C4-2B (cell line): ENCODE data around the gene LZTS3.
"Not testable (repeated sequence)": the region's sequence is repeated elsewhere in the genome, so short reads cannot be mapped to it uniquely, and the experiment has no call there.

Source experiments
- H3K27ac ChIP-seq: fragments of 450-650 bp; 2 replicates; pipeline ENCODE4 v1.5.1; 2017
- ZFX ChIP-seq: fragments of 450-650 bp; IDR thresholded peaks from 2 replicates; pipeline ENCODE4 v1.6.1; 2017
- TF ChIP-seq, protein P1 (sequence below): fragments of 450-650 bp; conservative IDR thresholded peaks from 2 replicates; pipeline ENCODE4 v1.5.1; 2017; ENCODE audit warnings: mild to moderate bottlenecking

The LZTS3 gene

DNA sequence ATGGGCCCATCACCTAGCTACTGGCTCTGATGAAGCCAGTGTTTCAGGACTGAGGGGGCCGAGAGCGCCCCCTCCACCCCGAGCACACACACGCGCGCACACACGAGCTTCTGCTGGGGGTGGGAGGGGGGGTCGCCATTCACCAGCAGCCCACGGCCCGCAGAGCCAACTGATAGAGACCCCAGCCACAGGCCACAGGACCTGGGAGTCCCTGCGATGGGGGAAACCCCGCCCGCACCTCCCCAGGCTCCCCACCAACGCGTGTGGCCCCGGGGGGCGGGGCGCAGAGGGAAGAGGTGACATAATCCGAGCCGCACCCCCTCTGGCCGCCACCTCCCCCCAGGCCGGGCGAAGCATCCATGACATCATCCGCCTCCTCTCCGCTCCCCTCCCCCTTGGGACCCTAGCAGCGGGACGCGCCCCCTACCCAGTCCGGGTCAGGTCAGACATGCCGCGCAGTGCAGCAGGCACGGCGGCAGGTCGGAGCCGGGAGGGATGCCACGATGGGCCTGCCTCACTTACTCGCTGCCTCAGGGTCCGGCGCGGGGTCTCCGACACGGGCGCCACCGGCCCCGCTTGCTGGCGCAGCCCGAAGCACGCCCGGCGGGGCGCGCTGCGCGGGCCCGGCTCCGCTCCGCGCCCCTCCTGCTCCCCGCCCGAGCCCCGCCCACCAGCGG lies at the start of gene LZTS3:
Gene LZTS3, minus strand, starts transcription at position 617 of the 677 bp plus-strand sequence. CDS start 6,386 bp downstream, outside the sequence.
- H3K27ac ChIP-seq: peak within 1 kb of the TSS; percentile 64
- TF ChIP-seq ZFX: no peak
- TF ChIP-seq, protein P1, sequence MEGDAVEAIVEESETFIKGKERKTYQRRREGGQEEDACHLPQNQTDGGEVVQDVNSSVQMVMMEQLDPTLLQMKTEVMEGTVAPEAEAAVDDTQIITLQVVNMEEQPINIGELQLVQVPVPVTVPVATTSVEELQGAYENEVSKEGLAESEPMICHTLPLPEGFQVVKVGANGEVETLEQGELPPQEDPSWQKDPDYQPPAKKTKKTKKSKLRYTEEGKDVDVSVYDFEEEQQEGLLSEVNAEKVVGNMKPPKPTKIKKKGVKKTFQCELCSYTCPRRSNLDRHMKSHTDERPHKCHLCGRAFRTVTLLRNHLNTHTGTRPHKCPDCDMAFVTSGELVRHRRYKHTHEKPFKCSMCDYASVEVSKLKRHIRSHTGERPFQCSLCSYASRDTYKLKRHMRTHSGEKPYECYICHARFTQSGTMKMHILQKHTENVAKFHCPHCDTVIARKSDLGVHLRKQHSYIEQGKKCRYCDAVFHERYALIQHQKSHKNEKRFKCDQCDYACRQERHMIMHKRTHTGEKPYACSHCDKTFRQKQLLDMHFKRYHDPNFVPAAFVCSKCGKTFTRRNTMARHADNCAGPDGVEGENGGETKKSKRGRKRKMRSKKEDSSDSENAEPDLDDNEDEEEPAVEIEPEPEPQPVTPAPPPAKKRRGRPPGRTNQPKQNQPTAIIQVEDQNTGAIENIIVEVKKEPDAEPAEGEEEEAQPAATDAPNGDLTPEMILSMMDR: no peak

DNA sequence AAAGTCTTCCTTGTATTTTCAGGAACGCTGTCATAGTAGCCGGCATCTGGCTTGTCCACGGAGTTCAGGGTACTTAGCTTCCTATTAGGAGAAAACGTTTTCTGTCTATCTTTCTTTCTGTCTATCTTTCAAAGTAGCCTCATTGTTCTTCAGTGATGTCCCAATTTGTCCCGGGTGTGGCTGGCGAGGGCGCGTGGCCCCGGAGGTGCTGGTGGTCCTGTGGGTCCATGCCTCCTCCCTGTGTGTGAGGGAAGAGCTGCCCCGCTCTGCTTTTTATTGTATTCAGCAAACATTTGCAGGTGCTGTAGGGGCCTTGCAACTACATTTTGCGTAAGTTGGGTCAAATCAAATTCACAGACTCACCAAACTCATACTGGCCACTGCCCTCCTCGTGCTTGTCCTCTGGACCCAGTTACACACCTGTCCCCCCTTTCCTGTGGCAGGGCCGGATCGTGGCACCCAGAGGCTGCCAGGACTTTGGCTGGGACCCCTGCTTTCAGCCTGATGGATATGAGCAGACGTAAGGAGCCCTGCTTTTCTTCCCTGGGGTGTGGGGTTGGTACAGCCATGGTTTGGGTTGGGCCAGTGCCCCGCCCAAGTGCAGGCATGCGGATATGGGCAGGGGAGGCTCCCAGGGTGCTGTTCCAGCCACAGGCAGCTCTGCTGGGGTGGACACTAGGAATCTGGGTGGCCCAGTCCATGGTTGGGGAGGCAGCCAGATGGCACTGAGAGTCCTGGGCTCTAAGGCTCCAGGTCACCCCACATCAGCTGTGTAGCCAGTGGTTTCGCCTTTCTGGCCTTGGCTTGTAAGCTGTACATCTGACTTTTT lies 48.3 kb upstream of the LZTS3 start:
- H3K27ac ChIP-seq: no peak overlapping the region
- TF ChIP-seq ZFX: no peak
- TF ChIP-seq, protein P1: no peak

DNA sequence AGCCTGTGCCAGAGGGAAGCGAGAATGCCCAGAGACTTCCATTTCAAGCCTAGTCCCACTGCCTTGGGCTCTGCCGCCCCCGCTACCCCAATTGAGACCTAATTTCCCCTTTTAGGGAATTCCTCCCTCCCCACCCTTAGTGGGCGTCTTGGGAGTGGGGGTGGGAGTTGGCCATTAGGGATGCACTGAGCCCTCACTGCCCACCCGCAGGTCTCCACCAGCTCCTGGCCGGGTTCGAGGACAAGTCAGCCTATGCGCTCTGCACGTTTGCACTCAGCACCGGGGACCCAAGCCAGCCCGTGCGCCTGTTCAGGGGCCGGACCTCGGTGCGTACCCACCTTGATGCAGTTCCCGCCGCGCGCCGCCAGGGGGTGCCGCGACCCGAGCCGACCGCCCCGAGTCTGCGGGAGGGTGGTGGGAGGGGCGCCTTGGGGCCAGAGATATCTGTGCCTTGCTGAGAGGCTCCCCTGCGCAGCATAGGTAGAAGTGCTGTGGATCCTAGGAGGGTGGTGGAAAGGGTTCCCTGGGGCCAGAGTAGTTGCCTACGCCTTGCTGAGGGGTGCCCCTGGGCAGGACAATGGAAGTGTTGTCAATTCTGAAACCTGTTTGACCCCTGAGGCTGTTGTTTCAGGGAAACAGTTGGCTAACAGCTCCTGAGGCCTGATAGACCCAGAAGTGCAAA lies 45.1 kb upstream of the LZTS3 start:
- no peak overlapping the region for H3K27ac ChIP-seq
- TF ChIP-seq, protein P1: peak; percentile 90
- TF ChIP-seq ZFX: no peak

DNA sequence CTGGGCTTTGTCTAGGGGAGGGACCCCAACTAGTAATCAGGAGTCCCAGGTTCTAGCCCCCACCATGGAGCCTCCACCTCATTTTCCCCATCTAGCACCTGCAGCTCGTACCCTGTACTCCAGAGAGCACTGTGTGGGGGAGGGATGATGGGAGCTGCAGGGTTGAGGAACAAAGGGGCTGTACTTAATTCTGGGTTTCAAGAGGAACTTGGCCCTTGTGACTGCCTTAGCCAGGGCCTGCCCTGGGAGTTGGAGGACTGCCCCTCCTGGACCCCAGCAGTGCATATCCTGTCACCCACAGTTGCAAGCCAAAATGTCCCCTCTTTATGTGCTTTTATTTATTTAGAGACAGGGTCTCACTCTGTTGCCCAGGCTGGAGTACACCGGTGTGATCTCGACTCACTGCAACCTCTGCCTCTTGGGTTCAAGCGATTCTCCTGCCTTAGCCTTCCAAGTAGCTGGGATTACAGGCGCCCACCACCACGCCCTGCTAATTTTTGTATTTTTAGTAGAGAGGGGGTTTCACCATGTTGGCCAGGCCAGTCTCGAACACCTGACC lies 42.1 kb upstream of the LZTS3 start:
- H3K27ac ChIP-seq: not testable (repeated sequence)

DNA sequence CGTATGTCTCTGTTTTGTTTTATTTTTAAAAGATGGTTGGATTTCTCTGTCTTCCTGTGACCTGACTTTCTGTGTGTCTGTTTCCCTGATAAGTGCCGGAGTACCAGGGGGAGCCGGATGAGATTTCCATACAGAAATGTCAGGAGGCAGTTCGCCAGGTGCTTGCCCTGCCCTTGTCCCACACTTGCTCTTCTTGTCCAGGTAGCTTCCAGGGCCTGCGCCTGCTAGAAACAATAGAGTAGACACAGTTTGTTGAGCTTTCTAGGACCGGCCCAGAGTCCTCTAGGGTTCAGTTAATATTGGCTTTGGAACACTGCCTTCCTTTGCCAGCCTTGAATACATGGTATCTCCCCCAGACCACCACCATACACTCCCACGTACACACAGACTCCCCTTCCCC lies 39.9 kb upstream of the LZTS3 start:
- TF ChIP-seq, protein P1: no peak
- TF ChIP-seq ZFX: no peak
- no peak overlapping the region for H3K27ac ChIP-seq

DNA sequence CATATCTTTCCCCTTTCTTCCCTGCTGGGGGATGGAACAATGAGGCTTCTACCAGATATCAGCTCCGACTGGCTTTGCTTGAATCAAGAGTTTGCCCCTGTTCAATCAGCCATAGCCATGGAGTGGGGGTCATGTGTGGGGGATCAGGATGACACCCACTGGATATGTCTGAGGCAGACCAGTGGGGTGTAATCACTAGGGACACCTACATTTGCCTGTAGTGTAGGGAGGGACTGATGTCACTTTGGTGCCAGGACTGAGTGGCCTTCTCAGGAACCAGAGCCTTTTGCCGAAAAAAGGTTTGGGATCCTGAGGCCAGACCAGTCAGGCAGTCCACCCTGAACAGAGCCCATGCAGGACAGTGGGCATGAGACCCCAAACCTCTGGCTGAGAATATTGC lies 37.0 kb upstream of the LZTS3 start:
- H3K27ac ChIP-seq: peak overlapping the region; percentile 88

DNA sequence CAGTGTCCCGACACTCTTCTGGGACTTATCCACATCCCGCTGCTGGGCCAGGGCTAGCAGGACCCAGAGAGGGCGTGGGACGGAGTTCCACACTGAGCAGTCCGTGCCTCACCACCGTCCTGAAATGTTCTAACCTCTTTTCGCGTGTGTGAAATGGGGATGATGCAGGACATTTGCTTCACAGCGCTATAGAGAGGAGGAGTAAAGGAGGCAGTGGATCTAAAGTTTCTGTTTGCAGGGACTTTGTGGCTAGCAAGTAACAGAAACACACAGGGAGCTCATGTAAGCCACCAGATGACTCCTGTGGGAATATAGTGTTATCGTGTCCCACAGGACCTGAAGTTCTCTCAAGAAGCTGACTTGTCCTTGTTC lies 36.6 kb upstream of the LZTS3 start:
- TF ChIP-seq ZFX: no peak
- TF ChIP-seq, protein P1: no peak
- peak overlapping the region; percentile 88 for H3K27ac ChIP-seq

More for the DNA sequence above, 37.0 kb upstream of the LZTS3 start:
- TF ChIP-seq, protein P1: no peak
- no peak for TF ChIP-seq ZFX
